Lung microvascular endothelial cell (primary cell): ENCODE results near the gene TMEM164. TPM values are rescaled to one million over a fixed set of nuclear protein-coding genes. Genes with fewer than 3 reads are reported as not detected.

ENCODE experiments used
- DNase-seq, 2 donors: peaks; one replicate each; pipeline versions ENCODE4 v3.0.0 to v3.0.0-alpha.2; 2010; ENCODE audit warnings: low read depth in 2 of 2
- total RNA-seq: library from RNA; depleted of rRNA; stranded (reverse); fragments of >200 nt; gene quantifications from 2 replicates; pipeline ENCODE4 v1.2.1, GENCODE V29; 2014

TMEM164 gene
- total RNA-seq, 1 donor from 2014 or later = 21.2 TPM

DNA sequence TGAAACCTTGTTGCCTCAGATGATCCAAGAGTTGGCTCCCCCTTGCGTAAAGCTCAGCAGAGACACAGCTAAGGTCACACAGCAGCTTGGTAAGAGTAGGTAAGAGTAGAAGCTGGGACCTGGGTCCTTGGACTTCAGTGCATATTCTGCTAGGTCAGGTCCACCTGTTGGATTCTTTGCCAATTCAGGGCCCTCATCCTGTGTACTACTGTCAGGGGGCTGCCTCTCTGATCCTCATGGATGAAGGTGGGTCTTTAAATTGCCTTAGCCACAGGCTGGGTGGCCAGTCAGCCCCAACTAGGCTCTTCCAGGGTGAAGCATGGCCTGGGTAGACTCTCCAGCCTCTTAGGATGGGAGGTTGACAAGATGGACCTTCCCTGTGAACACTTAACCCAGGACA lies 159.2 kb downstream of the TMEM164 start:
- no peak for DNase-seq

DNA sequence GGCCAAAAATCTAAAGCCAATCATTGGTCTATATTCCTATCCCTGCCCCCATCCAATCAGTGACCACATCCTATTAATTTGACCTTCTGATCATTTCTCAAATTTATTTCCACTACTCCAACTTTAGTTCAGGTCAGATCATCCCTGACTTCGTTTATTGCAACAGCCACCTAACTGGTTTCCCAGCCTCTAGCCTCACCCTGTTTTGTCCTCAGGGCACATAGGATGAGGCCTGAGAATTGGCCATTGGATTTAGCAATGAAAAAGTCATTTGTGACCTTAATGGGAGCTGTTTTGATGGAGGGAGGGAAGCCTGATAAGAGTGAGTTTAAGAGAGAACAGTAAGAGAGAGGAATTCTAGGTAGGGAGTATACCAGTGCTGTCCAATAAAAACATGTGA lies 160.0 kb downstream of the TMEM164 start:
- DNase-seq = no peak

DNA sequence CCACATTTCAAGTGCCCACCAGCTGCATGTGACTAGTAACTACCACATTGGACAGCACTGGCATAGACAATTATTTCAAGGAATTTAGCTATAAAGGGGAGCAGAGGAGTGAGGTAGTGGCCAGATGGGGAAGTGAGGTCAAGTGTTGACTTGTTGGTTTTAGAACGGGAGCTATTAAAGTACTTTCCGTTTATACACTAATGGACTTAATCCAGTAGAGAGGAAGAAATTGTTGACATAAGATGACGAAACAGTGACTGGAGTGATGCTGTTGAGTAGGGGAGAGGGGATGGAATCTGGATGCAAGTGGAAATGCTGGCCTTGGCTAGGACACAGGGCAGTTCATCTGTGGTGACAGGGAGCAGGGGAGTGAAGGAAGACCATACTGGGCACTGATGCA lies 160.6 kb downstream of the TMEM164 start:
- peak; percentile 13 to 20 for DNase-seq

DNA sequence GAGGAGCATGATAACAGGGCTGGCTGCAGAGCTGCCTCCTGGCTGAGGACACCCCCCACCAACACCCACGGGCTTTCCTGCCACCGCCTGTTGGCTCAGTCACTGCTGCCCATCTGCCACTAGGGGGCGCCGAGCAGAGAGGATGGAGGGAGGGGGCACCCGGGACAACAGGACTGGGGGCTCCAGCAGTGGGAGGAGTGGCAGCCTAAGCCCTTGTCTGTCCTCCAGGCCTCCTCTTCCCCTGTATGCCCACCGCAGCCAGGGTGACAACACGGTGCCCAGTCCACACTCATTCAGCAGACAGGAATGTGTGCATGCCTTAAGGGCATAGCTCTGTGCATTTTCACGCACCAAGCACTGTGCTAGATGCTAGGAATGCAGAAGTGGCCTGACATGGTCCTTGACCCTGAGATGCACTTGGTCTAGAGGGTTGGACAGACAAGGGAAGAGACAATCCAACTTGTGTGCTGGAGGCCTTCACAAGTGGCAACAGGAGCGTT lies 165.1 kb downstream of the TMEM164 start:
- DNase-seq = peak in 1 of 2 donors; percentile 41

DNA sequence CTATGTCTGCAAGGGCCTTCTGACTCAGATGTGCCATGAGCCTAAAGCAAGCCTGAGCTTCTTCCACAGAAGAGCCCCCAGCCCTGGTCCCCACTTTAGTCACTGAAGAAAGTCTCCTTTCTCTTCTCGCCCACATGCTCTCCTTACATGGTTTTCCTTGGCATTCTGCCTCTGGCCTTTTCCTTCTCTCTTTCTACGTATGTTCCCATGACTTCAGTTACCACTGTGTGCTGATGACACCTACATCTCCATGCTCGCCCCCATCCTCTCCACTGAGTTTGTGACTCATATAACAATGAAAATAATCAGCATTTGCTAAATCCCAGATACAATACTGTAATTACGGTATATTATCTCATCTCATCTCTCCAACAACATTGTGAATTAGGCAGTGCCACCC lies 165.7 kb downstream of the TMEM164 start:
- DNase-seq = peak in 1 of 2 donors; percentile 38

DNA sequence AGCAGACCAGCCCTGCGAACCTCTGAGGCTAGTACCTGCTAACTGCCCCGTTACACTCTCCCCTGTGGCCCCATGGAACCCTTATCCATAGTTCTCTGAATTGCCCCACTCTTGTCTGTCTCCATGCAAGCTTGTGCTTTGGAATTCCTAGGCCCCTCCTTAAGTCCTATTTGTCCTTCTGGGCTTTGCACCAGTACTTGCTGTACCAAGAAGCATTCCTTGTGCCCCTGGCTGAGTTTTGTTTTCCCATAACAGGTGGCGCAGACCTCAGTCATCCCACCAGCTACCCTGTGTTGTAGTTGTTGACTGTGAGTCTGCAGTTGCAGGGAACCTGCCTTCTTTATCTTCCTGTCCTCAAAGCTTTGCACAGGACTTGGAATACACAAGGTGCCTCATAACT lies 167.1 kb downstream of the TMEM164 start:
- DNase-seq = no peak

DNA sequence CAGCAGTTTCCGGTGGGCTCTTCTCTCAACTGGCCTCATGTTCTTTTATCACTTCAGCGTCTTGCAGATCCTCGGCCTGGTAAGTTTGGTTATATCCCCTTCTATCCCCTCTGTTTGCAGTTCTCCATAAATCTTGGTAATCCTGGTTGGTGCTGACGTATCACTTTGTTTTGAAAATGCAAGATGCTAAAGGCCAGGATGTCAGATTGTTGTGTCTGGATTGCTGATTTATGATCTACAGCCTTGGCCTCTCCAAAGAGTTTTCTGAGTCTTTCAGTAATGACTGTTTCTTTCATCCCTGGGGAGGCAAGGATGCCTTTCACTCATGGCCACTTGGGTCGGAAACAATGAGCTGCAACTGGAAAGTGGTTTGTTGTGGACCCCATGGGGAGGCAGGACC lies 168.5 kb downstream of the TMEM164 start:
- DNase-seq = no peak

DNA sequence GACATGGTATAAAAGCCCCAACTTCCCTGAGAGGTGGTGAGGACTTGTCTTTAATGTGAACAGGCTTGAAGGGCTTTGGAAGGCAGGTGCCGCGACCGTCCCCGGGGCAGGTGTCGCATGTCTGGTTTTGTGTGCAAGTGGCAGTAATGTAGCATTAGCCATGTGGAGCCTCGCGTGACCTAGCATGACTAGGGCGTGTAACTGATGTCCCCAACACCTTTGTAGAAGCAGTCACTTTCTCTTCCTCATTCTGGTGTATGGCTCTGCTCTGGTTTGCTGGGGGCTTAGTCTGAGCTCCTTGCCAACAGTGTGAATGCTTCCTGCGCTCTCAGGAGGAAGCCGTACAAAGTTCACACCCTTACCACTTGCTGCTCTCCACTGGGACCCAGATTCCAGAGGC lies 169.3 kb downstream of the TMEM164 start:
- no peak for DNase-seq

DNA sequence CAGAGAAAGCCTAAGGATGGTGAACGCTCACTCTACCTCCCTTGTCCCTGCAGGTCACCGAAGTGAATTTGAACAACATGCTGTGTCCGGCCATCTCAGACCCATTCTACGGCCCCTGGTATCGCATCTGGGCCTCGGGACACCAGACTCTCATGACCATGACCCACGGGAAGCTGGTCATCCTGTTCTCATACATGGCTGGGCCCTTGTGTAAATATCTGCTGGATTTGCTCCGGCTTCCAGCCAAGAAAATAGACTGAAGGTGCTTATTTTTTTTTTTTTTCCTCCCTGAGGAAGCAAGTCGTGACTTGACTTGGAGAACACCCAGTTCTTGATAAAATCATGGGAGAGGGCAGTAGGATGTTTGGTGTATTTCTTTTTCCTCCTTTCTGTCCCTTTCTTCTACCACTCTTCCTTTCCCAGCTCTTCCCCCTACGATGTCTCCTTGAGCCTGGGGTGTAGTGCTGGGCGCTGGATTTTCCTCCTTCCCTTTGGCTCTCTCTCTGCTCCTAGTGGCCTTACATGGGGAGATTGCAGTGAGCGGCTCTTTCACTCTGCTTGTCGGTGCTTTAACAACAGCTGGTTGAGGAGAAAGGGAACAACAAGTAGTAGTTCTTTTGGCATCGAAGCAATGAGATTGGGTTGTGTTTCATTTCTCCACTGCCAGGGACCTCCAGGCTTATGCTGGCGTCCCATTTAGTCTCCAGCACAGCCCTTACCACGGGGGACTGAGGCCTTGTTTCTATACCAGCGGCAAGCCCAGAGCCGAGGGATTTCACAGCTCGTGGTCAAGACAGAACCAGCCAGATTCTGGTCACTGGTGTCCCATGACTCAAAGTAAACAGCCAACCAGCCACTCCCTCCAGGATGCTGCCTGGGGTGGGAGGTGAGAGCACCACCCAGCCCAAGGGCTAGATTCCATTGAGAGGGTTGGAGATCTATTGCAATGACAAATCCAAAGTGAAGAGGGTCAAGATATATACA lies 170.6 kb downstream of the TMEM164 start:
- DNase-seq = peak in 1 of 2 donors; percentile 77

DNA sequence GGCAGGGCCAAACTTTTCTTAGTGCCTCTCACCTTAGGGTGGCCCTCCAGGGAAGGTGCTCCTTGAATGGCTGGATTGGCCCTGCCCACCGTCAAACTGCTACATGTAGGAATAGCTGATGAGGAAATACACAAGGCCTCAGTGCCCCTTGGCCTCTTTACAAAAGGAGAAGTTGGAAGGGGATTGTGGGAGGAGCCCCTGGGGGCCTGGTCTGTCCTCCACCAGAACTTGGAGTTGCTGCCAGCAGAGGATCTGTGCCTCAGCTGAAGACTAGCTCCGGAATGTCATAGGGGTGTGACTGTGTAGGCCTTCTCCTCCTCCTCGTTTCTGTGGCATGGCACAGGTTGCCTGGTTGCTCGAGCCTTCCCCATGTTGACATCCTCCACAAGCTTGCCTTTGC lies 172.2 kb downstream of the TMEM164 start:
- no peak for DNase-seq

DNA sequence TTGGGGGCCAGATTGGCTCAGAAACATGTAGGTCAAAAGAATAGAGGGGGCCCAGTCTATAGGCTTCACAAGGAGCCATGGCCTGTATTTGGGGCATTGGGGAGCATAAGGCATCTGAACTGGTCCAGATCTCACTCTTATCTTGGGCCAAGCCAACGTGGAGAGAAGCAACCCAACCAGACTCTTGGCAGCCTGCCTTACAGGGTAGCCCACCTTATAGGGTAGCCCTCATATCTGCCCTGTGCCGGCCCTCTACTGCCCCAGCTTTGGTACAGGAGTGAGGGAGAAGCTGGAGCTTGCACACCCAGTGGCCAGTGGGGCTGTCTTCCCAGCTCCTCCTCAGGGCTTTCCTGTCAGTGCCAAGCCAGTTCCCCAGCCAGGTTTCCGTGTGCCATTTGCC lies 172.8 kb downstream of the TMEM164 start:
- no peak for DNase-seq

DNA sequence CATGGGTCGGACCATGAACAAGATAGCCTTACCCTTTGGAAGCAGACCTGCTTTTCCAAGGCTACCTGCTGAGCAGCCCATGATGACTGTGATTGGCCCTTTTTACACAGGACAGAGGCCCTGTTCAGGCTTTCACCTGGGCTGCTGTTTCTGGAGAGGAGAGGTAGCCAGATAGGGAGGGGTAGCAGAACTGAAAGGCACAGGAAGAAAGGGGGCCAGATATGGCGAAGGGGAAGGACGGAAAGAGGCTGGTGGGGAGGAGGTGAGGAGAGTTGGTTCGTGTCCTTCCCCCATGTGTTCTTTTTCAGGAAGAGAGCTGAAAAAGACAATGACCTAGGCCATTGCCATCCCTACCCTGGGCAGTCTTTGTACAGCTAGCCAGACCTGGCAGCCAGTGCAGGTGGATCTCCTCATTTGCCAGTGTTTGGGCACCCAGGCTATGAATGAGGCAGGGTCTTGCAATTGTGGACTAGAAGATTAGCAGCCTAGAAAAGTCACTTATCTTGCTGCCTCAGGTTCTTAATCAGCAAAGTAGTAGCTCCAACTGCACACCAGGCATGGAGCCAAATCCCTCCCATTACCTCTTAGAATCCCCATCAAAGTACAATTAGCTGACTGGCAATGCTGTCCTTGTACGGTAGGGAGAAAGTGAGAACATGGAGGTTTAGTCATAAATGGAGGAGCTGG lies 175.4 kb downstream of the TMEM164 start:
- DNase-seq = no peak

DNA sequence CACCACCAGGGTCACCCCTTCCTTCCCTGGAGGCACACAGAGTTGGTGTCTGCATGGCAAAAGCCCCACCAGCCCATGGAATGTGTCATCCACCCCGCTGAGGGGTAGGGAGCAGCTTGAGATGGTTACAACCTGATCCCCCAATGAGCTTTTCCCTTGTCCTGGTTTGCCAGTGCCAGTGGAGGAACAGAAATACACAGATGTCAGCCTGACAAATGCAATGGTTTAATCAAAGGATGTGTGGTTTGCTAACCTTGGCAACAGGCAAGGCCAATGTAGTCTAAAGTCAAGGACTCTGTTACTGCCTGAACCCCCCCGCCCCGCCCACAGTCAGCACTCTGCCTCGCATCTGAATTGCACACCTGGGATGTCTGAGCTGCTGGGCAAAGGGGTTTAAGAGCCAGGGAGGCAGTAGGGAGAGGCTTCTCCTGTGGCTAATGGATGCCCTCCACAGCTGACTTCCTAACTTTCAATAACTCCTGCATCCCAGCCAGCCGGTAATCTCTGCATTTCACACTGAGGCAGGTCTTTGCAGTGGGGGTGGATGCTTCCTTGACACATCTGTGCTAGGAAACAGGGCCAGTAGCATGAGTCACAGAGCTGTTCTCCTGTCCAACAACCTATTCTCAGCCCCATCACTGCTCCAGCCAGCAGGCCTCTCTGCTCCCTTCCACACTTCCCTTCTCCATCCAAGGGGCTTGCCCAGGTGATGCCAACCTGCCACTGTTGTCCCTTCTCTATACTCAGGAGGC lies 177.4 kb downstream of the TMEM164 start:
- peak; percentile 34 to 79 for DNase-seq

DNA sequence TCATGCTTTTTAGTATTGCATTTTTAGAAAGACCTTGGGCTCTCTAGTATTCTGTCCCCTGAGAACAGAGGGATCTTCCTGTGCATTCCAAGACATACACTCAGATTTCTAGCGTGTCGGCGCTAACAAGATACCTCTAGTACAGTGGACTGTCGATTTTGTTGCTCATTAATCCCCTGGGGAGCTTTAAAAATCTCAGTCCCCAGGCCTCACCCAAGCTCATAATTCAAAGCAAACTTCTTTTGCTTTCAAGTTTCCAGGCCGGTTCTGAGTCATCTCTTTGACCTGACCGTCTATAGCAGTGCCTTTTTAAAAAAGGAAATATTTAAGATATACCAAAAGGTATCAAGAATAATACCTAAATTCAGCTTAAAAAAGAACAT lies 178.0 kb downstream of the TMEM164 start:
- peak in 1 of 2 donors; percentile 35 for DNase-seq

DNA sequence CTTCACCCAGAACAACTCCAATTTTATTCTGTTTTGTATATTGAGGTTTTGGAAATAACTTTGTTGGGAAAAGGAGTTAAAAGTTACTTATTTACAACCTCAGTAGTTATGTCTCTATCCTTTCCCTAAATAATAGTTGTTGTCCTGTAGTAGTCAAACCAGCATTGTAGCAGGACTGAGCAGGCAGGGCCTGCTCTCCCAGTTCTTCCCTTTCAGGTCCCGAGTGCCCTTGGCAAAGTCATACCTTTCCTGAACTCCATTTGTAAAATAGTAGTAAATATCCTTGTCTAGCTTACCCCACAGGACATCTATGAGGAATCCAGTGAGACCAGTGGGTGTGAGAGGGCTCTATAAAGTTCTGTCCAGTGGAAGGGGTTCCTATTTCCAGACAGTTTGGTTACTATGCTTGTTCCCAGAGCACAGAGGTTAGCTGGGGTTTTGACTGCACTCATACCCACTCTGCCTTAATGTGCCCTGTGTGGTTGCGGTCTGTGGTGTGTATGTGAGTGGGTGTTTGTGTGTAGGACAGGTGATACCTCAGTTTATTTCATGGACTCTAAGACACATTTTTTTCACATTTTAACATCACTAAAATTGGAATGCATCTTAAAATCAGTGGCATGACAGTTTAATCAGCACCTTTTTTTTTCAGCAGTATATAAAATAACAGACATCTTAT lies 178.7 kb downstream of the TMEM164 start:
- DNase-seq = no peak

DNA sequence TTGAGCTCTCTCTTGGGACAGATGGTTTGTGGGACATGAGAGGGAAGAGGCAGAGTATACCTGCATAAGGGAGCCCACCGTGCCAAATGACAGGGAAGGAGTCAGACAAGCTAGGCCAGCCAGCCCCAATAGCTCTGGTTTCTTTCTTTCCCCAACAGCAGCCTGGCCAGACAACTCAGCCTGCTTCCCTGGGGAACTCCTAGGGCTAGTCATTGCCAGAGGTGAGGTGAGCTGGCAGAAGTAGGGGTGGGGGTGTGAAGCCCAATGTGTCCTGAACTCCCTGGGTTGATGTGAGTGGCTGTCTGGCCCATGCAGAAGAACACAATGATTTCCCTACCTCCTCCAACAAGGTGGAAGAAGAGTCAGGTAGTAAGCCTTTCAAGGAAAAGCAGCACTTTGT lies 179.4 kb downstream of the TMEM164 start:
- no peak for DNase-seq

DNA sequence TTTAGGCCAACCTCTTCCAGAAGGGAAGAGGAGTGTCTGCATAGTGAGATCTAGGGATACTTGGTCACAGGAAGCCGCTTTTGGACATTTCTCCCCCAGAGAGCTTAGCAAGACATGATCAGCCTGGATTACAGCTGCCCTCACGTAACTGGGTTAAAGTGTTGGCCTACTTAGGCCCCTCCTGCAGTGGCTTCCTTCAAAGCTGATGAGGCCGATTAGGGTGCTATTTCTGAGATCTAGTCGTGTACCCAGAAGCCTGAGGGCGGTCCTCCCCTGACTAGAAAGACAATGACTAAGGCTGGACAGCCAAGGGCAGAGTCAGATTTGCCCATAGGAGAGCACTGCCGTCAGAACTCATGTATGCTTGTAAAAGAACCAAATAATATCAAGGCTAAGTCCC lies 180.0 kb downstream of the TMEM164 start:
- no peak for DNase-seq

DNA sequence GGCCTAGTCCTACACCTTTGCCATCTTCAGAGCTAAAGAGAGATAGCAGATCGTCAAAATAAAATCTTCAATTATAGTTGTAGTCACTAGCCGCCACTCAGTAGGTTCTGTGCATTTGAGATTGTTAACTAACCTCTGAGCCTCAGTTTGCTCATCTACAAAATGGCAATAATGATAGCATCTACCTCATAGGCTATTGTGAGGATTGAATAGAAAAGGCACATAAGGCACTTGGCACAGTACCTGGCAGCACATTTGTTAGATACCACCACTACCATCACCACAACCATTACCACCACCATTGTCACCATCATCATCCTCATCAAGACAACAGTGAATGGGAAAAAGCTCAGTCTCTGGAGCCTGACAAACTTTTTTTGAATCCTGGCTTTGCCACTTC lies 180.4 kb downstream of the TMEM164 start:
- no peak for DNase-seq

DNA sequence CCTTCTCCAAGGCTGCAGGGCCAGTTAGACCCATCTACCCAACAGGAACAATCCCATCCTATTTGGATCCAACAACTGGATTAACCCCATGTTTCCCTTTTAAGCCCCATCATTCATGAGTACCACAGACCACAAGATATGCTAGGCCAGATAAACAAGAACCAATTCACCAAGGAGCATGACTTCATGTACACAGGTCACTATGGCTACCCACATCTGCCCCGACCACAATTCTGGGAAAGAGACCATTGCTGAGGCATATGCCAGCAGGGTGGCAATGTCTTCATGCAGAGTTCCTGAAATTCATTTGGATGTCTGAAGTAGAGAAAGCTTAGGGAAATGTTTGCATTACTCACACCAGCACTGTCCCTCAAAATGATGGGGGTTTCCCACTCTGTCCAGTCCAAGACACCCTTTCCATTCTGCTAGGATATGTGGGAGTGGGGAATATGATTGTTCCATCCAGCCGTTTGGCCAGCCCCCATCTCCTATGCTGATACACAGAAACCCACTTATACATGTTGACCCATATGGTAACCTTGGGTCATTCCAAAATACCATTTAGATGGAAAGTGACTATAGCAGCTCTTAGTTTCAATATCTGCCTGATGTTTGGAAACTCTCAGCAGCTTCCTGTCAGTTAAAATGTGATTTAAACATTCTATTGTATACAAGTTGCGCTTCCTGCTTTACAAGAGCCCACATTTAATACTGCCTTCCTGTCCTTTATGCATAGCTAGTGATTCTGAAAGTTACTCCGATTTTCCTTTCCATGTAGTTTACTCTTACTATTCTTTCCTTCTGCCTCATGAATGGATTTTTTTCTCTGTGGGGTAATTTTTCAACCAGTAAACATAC lies 186.0 kb downstream of the TMEM164 start:
- DNase-seq = peak; percentile 33 to 61

DNA sequence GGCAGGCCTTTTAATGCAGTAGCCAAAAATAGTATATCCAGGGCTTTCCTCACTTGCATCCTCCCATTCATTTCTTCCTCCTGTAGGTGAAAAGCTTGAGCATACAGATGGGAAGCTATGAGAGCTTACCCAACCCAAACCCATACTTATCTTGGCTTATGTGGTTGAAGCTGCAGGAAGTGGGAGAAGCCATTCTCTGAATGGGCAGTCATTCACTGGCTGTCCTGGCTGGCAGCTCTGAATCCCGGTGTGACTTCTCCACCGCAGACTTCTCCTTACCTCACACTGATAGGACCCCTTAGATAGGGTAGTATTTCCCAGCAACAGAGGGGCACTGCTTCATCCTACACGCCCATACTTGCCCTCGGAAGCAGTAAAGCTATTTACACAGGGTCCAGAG lies 189.6 kb downstream of the TMEM164 start:
- DNase-seq = no peak
